GM08714 (cell line): ENCODE data around the gene RIMBP2.

Experiments used
- H3K4me3 ChIP-seq: fragments of 200-500 bp; sonication (Bioruptor generic); 2 replicates; pipeline ENCODE4 v1.5.1; 2014; ENCODE audit warnings: mild to moderate bottlenecking, low read length, inconsistent platforms
- ZNF274 ChIP-seq: IDR thresholded peaks from 2 replicates; pipeline ENCODE4 v1.6.1; 2012; ENCODE audit warnings: mild to moderate bottlenecking, low read depth, low read length

RIMBP2 gene

DNA sequence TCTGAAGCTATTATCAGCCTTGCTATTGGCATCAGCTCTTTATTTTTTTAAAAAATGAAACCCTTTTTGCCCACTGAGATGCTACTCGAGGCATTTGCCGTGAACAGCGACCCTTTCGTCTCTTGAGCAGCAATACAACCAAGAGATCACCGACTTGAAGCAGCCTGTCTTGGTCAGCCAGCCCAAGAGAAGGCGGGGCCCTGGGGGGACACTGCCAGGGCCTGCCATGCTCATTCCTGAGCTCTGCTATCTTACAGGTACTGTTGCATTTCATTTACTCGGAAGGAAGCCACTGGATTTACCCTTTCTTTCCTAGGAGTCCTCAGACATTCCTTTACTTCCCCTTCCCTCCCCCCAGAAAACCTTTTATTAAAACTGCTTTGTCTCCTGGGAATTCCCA is 361.7 kb downstream of the RIMBP2 start:
- H3K4me3 ChIP-seq, result no peak overlapping the region
- no peak for TF ChIP-seq ZNF274

DNA sequence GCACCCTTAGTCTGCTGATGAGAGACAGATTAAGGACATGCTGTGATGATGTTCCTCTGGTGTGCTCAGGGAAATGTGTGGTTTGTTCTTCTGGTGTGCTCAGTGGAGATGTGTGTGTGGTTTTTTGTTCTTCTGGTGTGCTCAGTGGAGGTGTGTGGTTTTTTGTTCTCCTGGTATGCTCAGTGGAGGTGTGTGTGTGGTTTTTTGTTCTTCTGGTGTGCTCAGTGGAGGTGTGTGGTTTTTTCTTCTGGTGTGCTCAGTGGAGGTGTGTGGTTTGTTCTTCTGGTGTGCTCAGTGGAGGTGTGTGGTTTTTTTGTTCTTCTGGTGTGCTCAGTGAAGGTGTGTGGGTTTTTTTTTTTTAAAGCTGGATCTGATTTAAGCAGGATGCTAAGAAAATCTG is 363.0 kb downstream of the RIMBP2 start:
- no peak for TF ChIP-seq ZNF274

DNA sequence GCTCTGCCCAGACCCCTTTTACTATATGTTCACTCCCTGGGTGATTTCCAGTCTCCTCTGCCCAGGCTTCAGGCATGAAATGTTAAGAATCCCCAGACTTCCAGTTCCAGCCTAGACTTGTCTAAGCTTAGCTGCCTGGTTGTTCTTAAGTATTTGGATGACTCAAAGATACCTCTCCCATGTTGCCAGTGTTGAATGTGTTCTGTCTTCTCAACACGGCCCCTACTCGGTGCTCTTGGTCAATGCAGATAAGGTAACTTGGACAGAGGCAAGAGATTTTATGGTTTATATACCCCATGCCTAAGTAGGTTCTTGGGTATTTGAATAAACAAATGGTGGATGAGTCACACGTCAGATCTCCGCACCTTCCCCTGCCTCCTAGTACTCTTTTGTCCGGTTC is 364.8 kb downstream of the RIMBP2 start:
- no peak for TF ChIP-seq ZNF274
- H3K4me3 ChIP-seq, result no peak overlapping the region

More for the DNA sequence above, 363.0 kb downstream of the RIMBP2 start:
- no peak overlapping the region for H3K4me3 ChIP-seq

DNA sequence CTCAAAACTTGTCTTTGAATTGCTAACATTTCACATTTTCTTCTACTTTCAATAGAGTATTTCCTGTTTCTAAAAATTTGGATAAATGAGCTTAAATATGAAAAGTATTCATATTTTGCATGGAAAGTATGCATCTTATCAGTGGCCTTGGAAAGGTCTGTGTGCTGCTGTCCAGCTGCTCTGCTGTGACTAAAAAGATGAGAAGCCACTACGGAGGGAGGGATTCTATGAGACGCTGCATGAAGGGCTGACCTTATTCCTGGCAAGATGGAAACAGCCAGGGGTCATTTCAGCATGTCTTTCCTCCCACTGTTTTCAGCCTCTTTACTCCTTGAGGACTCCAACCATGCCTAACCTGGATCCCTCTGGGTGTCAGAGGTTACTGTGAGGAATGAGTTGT is 365.4 kb downstream of the RIMBP2 start:
- TF ChIP-seq ZNF274, result no peak
- H3K4me3 ChIP-seq, result no peak overlapping the region

DNA sequence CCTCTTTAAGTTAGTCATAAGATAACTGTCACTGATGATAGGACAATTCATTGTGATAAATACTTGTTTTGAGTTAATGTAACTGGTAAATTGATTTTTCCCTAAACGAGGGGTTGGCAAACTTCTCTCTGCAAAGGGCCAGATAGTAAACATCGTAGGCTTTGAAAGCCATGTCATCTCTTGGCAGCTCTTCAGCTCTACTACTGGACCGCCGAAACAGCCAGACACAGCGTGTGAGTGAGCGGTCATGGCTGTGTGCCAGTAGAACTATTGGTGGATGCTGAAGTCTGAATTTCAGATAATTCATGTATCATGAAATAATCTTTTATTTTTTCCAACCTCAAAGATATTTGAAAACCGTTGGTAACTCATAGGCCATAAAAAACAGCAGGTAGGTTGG is 368.5 kb downstream of the RIMBP2 start:
- no peak for TF ChIP-seq ZNF274
- H3K4me3 ChIP-seq, result no peak overlapping the region
